ENCODE measurements around the gene OAF. TPM values are rescaled to one million over a fixed set of nuclear protein-coding genes. Genes with fewer than 3 reads are reported as not detected.

OAF gene
- total and polyA plus RNA-seq, 7 donors = 23.5 to 94.3 (median 44.3) TPM

- WGBS, 2 donors = 87% methylated on average over 7 of the region's 7 CpGs
- H3K4me3 ChIP-seq = no peak overlapping the region
- H3K36me3 ChIP-seq = no peaks in the 10 kb centered on the region
- TF ChIP-seq EP300 (IDR thresholded peaks at IDR 0.05) (no peak), POLR2A (IDR thresholded peaks at IDR 0.05) (no peak), POLR2AphosphoS5 (IDR thresholded peaks at IDR 0.05) (no peak)
- TF ChIP-seq, protein P1, sequence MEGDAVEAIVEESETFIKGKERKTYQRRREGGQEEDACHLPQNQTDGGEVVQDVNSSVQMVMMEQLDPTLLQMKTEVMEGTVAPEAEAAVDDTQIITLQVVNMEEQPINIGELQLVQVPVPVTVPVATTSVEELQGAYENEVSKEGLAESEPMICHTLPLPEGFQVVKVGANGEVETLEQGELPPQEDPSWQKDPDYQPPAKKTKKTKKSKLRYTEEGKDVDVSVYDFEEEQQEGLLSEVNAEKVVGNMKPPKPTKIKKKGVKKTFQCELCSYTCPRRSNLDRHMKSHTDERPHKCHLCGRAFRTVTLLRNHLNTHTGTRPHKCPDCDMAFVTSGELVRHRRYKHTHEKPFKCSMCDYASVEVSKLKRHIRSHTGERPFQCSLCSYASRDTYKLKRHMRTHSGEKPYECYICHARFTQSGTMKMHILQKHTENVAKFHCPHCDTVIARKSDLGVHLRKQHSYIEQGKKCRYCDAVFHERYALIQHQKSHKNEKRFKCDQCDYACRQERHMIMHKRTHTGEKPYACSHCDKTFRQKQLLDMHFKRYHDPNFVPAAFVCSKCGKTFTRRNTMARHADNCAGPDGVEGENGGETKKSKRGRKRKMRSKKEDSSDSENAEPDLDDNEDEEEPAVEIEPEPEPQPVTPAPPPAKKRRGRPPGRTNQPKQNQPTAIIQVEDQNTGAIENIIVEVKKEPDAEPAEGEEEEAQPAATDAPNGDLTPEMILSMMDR (IDR thresholded peaks at IDR 0.05) = no peak
- DNase-seq = no peak
- intact Hi-C loops (cut with DNase I) = no loop called here
- no peaks in the 10 kb centered on the region for H3K9me3 ChIP-seq
- H3K27ac ChIP-seq = no peak overlapping the region
- H3K4me1 ChIP-seq = no peaks in the 10 kb centered on the region
- peaks cover 0 to 32% (median 0%) of the 10 kb centered on the region in 3 donors for H3K27me3 ChIP-seq
Measured at GRCh38 chr11:120260616-120261015, 49.8 kb downstream of the OAF start.

GRCh38 chr11:120261321-120261720 is 50.5 kb downstream of the OAF start:
- no peak for TF ChIP-seq POLR2AphosphoS5 (IDR thresholded peaks at IDR 0.05)
- TF ChIP-seq EP300 (IDR thresholded peaks at IDR 0.05) = no peak
- TF ChIP-seq POLR2A (IDR thresholded peaks at IDR 0.05) = no peak
- TF ChIP-seq, protein P1 (IDR thresholded peaks at IDR 0.05) = no peak
- Histone ChIP-seq H3K27ac (no peak overlapping the region), H3K9me3 (no peaks in the 10 kb centered on the region), H3K36me3 (no peaks in the 10 kb centered on the region), H3K27me3 (peaks cover 0 to 27% (median 0%) of the 10 kb centered on the region in 3 donors), H3K4me3 (no peak overlapping the region), H3K4me1 (no peaks in the 10 kb centered on the region)
- intact Hi-C loops (cut with DNase I) = no loop called here
- no peak for DNase-seq

DNA sequence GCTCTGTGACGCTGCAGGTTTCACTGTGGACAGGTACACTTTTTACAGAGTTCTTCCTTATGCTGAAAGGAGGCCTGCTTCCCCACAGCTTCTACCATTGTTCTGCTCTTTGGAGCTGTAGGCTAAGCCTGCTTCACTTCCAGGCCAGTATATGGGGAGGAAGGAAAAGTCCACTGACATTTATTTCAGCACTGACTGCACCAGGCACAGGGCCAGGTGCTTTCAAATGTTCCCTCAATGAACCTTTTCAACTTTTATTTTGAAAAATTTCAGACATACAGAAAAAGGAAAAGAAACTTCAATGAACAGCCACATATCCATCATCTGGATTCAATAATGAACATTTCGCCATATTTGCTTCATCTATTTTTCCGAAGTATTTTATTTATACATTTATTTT is 51.1 kb downstream of the OAF start:
- peaks cover 0 to 25% (median 3%) of the 10 kb centered on the region in 3 donors for H3K27me3 ChIP-seq
- H3K9me3 ChIP-seq = no peaks in the 10 kb centered on the region
- WGBS, 2 donors = 81 to 83% methylated on average over 3 of the region's 3 CpGs
- H3K36me3 ChIP-seq = no peaks in the 10 kb centered on the region
- H3K4me3 ChIP-seq = no peak overlapping the region
- no peaks in the 10 kb centered on the region for H3K4me1 ChIP-seq
- intact Hi-C loops (cut with DNase I) = no loop called here
- TF ChIP-seq POLR2A (IDR thresholded peaks at IDR 0.05) (no peak), POLR2AphosphoS5 (IDR thresholded peaks at IDR 0.05) (no peak), EP300 (IDR thresholded peaks at IDR 0.05) (no peak)
- TF ChIP-seq, protein P1 (IDR thresholded peaks at IDR 0.05) = no peak
- no peak overlapping the region for H3K27ac ChIP-seq
- DNase-seq = no peak

DNA sequence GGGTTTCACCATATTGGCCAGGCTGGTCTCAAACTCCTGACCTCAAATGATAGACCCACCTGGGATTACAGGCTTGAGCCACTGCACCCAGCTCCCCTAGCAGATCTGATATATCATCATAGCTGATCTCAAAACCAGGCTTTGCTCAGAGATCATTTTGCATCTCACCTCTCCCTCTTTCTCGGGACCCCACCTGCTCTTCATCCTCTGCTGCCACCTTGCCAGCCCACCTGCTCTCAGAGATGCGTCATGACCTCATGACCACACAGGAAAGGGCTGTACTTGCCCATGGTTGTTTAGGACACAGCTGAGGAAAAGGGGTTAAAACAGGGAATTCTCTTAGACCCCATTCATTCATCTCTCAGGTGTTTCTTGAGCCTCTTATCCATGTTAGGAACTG is 56.5 kb downstream of the OAF start:
- TF ChIP-seq, protein P1 (IDR thresholded peaks at IDR 0.05) = no peak
- no peak for TF ChIP-seq POLR2A (IDR thresholded peaks at IDR 0.05)
- TF ChIP-seq EP300 (IDR thresholded peaks at IDR 0.05) = no peak
- TF ChIP-seq POLR2AphosphoS5 (IDR thresholded peaks at IDR 0.05) = no peak
- H3K9me3 ChIP-seq = no peaks in the 10 kb centered on the region
- no peaks in the 10 kb centered on the region for H3K4me1 ChIP-seq
- whole genome bisulfite sequencing, 2 donors = 56 to 79% methylated on average over 2 of the region's 2 CpGs
- no peak for DNase-seq
- no peak overlapping the region for H3K4me3 ChIP-seq
- peaks cover 3 to 10% (median 4%) of the 10 kb centered on the region in 3 donors for H3K27me3 ChIP-seq
- intact Hi-C loops (cut with DNase I) = no loop called here
- no peaks in the 10 kb centered on the region for H3K36me3 ChIP-seq
- no peak overlapping the region for H3K27ac ChIP-seq

- TF ChIP-seq POLR2A (IDR thresholded peaks at IDR 0.05) (no peak), POLR2AphosphoS5 (IDR thresholded peaks at IDR 0.05) (no peak), EP300 (IDR thresholded peaks at IDR 0.05) (no peak)
- TF ChIP-seq, protein P1 (IDR thresholded peaks at IDR 0.05) = no peak
- Histone ChIP-seq H3K4me1 (no peaks in the 10 kb centered on the region), H3K27ac (no peak overlapping the region), H3K36me3 (no peaks in the 10 kb centered on the region), H3K4me3 (no peak overlapping the region), H3K9me3 (no peaks in the 10 kb centered on the region), H3K27me3 (peaks cover 3 to 10% (median 4%) of the 10 kb centered on the region in 3 donors)
- intact Hi-C loops (cut with DNase I) = no loop called here
- 46 to 75% methylated on average over 5 of the region's 5 CpGs for WGBS, 2 donors
- no peak for DNase-seq
Measured at GRCh38 chr11:120268686-120269085, 57.9 kb downstream of the OAF start.

All from sigmoid colon (tissue), 7 donors.